Smooth muscle cell (in vitro differentiated cells): Measurements from ENCODE around the gene ZNF581. TPM values are rescaled to one million over a fixed set of nuclear protein-coding genes. Genes with fewer than 3 reads are reported as not detected.

Source experiments
- DNase-seq: peaks from one replicate; lab custom pipeline; 2025; ENCODE audit not compliant: unreplicated experiment; lab: John Stamatoyannopoulos, UW
- H2AFZ ChIP-seq: fragments of 200-600 bp; sonication (generic); 2 replicates; pipeline ENCODE4 v1.6.0; 2016; ENCODE audit warnings: antibody characterized with exemption, low read depth, mild to moderate bottlenecking
- H3F3A ChIP-seq: fragments of 200-600 bp; sonication (generic); 2 replicates; pipeline ENCODE4 v1.6.0; 2017; ENCODE audit warnings: antibody characterized with exemption, low read depth
- H3K27ac ChIP-seq: fragments of 200-600 bp; sonication (generic); 2 replicates; pipeline ENCODE4 v1.5.1; 2016; ENCODE audit warnings: low read depth, mild to moderate bottlenecking
- H3K27me3 ChIP-seq: fragments of 200-600 bp; sonication (generic); 2 replicates; pipeline ENCODE4 v1.6.1; 2016; ENCODE audit warnings: low read depth, mild to moderate bottlenecking
- H3K36me3 ChIP-seq: fragments of 200-600 bp; sonication (generic); 2 replicates; pipeline ENCODE4 v1.5.1; 2016; ENCODE audit warnings: low read depth
- H3K4me1 ChIP-seq: fragments of 200-600 bp; sonication (generic); 2 replicates; pipeline ENCODE4 v1.5.1; 2016; ENCODE audit warnings: low read depth
- H3K4me2 ChIP-seq: fragments of 200-600 bp; sonication (generic); 2 replicates; pipeline ENCODE4 v1.6.0; 2016; ENCODE audit warnings: mild to moderate bottlenecking
- H3K4me3 ChIP-seq: fragments of 200-600 bp; sonication (generic); 2 replicates; pipeline ENCODE4 v1.5.1; 2016; ENCODE audit warnings: mild to moderate bottlenecking
- H3K79me2 ChIP-seq: fragments of 200-600 bp; sonication (generic); 2 replicates; pipeline ENCODE4 v1.6.0; 2016; ENCODE audit warnings: low read depth, mild to moderate bottlenecking
- H3K9ac ChIP-seq: fragments of 200-600 bp; sonication (generic); 2 replicates; pipeline ENCODE4 v1.6.0; 2016; ENCODE audit warnings: low read depth
- H3K9me3 ChIP-seq: fragments of 200-600 bp; sonication (generic); replicated peaks from 2 replicates; pipeline ENCODE4 v1.5.1; 2016; ENCODE audit warnings: low read depth
- H4K20me1 ChIP-seq: fragments of 200-600 bp; sonication (generic); 2 replicates; pipeline ENCODE4 v1.6.0; 2016; ENCODE audit warnings: low read depth
- WGBS: methylation state at CpG from one replicate; pipeline ENCODE4 v1.1.7; 2016; ENCODE audit warnings: low lambda C conversion rate; 5-methylcytosine and 5-hydroxymethylcytosine counted together
- polyA plus RNA-seq: library from polyadenylated mRNA; unstranded; fragments of >200 nt; fragmentation: Nextera tagmentation; extraction: Ambion mirVana; gene quantifications from 2 replicates; pipeline ENCODE4 v1.2.1, GENCODE V29; 2016
- total RNA-seq: library from RNA; depleted of rRNA; stranded (reverse); fragments of >200 nt; gene quantifications from 2 replicates; pipeline ENCODE4 v1.2.3, GENCODE V29; 2014
- TF ChIP-seq, protein P1 (sequence below): fragments of 200-600 bp; sonication (generic); IDR thresholded peaks from 2 replicates; pipeline ENCODE4 v1.5.1; 2017; ENCODE audit warnings: borderline replicate concordance, mild to moderate bottlenecking, antibody characterized with exemption; ENCODE audit not compliant: insufficient read depth, poor library complexity, severe bottlenecking

The ZNF581 gene
- total and polyA plus RNA-seq, 2 experiments from 2014 or later = 10.0 to 21.4 TPM

DNA sequence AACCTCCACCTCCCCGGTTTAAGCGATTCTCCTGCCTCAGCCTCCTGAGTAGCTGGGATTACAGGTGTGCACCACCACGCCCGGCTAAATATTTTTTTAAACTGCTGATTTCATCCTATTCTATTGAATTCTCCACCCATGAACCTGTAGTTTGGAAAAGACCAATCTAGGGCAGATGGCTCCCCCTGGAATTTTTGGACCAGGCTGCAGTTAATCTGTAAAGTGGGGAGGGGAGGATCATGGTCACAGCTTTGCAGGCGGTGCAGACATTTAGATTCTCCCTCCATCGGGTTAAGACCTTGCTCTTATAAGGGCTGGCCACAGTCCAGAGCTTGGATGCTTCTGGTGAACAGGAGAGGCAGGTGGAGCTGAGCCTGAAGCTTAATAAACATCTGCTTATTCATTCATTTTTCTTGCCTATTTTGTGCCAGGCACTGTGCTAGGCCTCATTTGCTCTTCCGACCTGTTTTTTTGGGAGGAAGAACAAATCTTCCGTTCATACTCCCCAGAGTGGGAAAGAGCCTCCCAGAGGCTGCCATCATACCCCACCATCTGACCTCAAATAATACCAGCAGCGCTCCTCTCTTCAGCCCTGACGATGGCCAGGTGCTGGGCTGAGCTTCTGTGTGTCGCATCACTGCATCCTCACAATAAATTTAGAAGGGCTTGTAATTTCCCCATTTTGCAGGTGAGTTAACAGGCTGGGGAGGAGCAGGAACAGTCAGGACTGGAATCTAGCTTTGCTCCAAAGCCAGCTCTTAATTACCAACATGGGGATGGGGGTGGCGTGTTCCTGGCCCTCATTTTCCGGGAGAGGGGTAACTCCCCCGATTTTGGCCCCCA is 3.7 kb downstream of the ZNF581 start:
- Histone ChIP-seq H3K4me2 (peak overlapping the region; percentile 99), H3K9ac (peak overlapping the region; percentile 90), H3K27me3 (no peaks in the 10 kb centered on the region), H3F3A (peaks cover 12% of the 10 kb centered on the region), H3K4me3 (peak overlapping the region; percentile 99), H4K20me1 (no peaks in the 10 kb centered on the region), H2AFZ (peak overlapping the region; percentile 80), H3K79me2 (peaks cover 45% of the 10 kb centered on the region), H3K4me1 (peaks cover 19% of the 10 kb centered on the region), H3K9me3 (no peaks in the 10 kb centered on the region), H3K36me3 (no peaks in the 10 kb centered on the region), H3K27ac (peak overlapping the region; percentile 61)
- TF ChIP-seq, protein P1, sequence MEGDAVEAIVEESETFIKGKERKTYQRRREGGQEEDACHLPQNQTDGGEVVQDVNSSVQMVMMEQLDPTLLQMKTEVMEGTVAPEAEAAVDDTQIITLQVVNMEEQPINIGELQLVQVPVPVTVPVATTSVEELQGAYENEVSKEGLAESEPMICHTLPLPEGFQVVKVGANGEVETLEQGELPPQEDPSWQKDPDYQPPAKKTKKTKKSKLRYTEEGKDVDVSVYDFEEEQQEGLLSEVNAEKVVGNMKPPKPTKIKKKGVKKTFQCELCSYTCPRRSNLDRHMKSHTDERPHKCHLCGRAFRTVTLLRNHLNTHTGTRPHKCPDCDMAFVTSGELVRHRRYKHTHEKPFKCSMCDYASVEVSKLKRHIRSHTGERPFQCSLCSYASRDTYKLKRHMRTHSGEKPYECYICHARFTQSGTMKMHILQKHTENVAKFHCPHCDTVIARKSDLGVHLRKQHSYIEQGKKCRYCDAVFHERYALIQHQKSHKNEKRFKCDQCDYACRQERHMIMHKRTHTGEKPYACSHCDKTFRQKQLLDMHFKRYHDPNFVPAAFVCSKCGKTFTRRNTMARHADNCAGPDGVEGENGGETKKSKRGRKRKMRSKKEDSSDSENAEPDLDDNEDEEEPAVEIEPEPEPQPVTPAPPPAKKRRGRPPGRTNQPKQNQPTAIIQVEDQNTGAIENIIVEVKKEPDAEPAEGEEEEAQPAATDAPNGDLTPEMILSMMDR = no peak
- no peak for DNase-seq
- WGBS = 50% methylated on average over 14 of the region's 14 CpGs

DNA sequence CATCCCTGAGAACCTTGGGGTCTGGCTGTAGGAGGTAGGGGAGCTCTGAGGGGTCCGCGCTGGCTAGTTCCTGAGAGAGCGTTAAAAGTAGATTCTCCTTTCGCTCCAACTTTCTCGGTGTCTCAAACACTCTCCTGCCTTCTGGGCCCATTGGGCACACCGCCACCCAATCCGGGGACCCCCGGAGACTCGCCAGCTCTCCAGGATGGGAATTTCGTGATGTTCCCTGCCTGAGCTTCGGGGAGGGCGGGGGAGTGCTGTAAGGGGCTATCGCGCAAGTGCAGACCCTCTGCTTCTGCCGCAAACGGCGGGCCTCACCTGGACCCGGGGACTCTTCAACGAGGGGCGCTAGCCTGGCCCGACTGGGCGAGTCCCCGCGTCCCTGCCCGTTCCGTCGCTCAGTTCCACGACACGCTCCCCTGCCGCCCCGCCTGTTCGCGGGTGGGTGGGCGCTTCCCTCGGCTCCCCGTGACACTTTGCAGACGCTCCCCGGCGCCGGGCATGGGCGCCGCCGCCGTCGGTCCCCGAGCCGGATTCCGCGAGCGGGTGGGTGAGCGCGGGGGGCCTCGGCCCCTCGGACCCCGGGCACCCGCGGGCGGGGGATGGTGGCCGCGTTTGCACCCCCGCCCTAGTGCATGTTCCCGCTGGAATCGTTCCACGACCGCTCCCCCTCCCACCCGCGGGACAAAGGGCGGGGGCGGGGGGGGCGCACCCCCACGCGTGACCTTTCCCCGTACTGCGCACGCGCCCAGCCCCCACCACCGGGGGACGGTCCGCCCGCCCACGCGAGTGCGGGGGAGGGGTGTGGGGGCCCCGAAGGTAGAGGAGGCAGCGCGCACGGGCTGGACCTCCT is 4.5 kb downstream of the ZNF581 start, which contains the start of gene CCDC106:
Gene CCDC106 (plus strand): TSS at position 481 of the 853 bp plus-strand sequence. CDS start 835 bp downstream, outside the sequence.
- Histone ChIP-seq H3K4me1 (peaks cover 13% of the 10 kb centered on the region), H2AFZ (peak within 1 kb of the TSS; percentile 80), H3K27ac (peak within 1 kb of the TSS; percentile 61), H3K9me3 (no peaks in the 10 kb centered on the region), H3F3A (peaks cover 12% of the 10 kb centered on the region), H4K20me1 (no peaks in the 10 kb centered on the region), H3K27me3 (no peaks in the 10 kb centered on the region), H3K9ac (peak within 1 kb of the TSS; percentile 90), H3K4me2 (peak within 1 kb of the TSS; percentile 99), H3K36me3 (no peaks in the 10 kb centered on the region), H3K4me3 (peak within 1 kb of the TSS; percentile 99), H3K79me2 (peaks cover 42% of the 10 kb centered on the region)
- TF ChIP-seq, protein P1 = no peak
- DNase-seq = no peak
- WGBS = 2% methylated on average over 57 of the region's 87 CpGs

DNA sequence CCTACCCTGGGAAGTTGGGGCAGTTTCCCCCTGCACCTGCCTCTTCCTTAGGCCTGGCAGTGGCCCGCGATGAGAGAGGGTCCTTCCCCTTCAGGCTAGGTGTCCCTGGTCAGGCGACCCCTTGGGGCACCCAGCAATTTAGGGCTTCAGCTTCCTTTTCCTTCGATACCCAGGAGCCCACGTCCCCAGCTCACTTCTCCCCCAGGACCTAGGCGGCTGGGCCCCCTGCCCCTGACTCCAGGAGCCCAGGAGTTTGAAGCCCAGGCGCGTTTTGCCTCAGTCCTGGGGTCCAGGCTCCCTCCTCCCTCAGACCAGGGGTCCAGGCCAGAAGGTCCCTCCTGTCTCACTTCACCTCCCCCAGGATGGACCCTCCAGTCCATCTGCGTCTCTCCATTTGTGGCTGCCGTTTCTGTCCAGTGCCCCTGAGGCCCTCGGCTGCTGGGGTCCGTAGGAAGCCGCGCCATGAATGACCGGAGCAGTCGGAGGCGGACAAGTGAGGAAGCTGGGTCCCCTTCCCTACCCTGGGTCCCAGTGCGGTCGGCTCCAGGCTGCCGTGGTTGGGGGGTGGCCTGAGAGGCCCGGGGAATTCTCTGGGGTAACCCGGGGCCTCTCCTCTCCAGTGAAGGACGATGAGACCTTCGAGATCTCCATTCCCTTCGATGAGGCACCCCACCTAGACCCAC is 5.3 kb downstream of the ZNF581 start:
- H3K4me1 ChIP-seq = peaks cover 13% of the 10 kb centered on the region
- whole genome bisulfite sequencing = 67% methylated on average over 25 of the region's 25 CpGs
- peaks cover 12% of the 10 kb centered on the region for H3F3A ChIP-seq
- H3K79me2 ChIP-seq = peaks cover 39% of the 10 kb centered on the region
- no peaks in the 10 kb centered on the region for H3K27me3 ChIP-seq
- H3K27ac ChIP-seq = no peak overlapping the region
- H3K4me3 ChIP-seq = peak overlapping the region; percentile 99
- peak overlapping the region; percentile 90 for H3K9ac ChIP-seq
- peak overlapping the region; percentile 99 for H3K4me2 ChIP-seq
- TF ChIP-seq, protein P1 = no peak
- DNase-seq = no peak
- no peaks in the 10 kb centered on the region for H3K9me3 ChIP-seq
- no peak overlapping the region for H2AFZ ChIP-seq
- H4K20me1 ChIP-seq = no peaks in the 10 kb centered on the region
- no peaks in the 10 kb centered on the region for H3K36me3 ChIP-seq
